HEK293 (cell line): ENCODE results near the gene PDLIM7.

Experiments used
- KLF16 ChIP-seq: fragments of 450-650 bp; formaldehyde crosslinking; IDR thresholded peaks from 2 replicates; pipeline ENCODE4 v1.5.1; 2017; ENCODE audit warnings: missing biosample characterization, missing genetic modification characterization
- PBX3 ChIP-seq: sonication (generic); formaldehyde crosslinking; IDR thresholded peaks from 2 replicates; pipeline ENCODE4 v1.8.1; 2022; ENCODE audit warnings: mild to moderate bottlenecking, moderate library complexity, missing genetic modification reagents
- SP2 ChIP-seq: fragments of 450-650 bp; formaldehyde crosslinking; IDR thresholded peaks from 2 replicates; pipeline ENCODE4 v1.5.1; 2016; ENCODE audit warnings: missing biosample characterization, missing genetic modification characterization
- ZBTB21 ChIP-seq: fragments of 450-650 bp; formaldehyde crosslinking; IDR thresholded peaks from 2 replicates; pipeline ENCODE4 v1.5.1; 2017; ENCODE audit warnings: missing biosample characterization, missing genetic modification characterization
- ZNF10 ChIP-seq: fragments of 450-650 bp; formaldehyde crosslinking; IDR thresholded peaks from 2 replicates; pipeline ENCODE4 v1.5.1; 2017; ENCODE audit warnings: missing biosample characterization, missing genetic modification characterization
- ZNF146 ChIP-seq: fragments of 450-650 bp; formaldehyde crosslinking; IDR thresholded peaks from 2 replicates; pipeline ENCODE4 v1.5.1; 2016; ENCODE audit warnings: missing biosample characterization, missing genetic modification characterization
- ZNF274 ChIP-seq, 2 experiments: fragments of 200-500 bp in 1 of 2; fragments of 450-650 bp in 1 of 2; sonication (Bioruptor generic) in 1 of 2; formaldehyde crosslinking in 1 of 2; IDR thresholded peaks; 2 replicates each; pipeline versions ENCODE4 v1.5.1 to v1.6.1; 2014 to 2016; ENCODE audit warnings: borderline replicate concordance in 1 of 2, inconsistent platforms in 1 of 2, low read length in 1 of 2, missing biosample characterization in 1 of 2, missing genetic modification characterization in 1 of 2
- ZNF596 ChIP-seq: fragments of 450-650 bp; IDR thresholded peaks from 2 replicates; pipeline ENCODE4 v1.5.0; 2018; ENCODE audit warnings: missing biosample characterization, mild to moderate bottlenecking, missing genetic modification characterization, moderate library complexity
- ZNF777 ChIP-seq: fragments of 450-650 bp; formaldehyde crosslinking; IDR thresholded peaks from 2 replicates; pipeline ENCODE4 v1.5.1; 2017; ENCODE audit warnings: missing biosample characterization, missing genetic modification characterization, borderline replicate concordance
- TF ChIP-seq, protein P1 (sequence below): fragments of 450-650 bp; formaldehyde crosslinking; IDR thresholded peaks from 2 replicates; pipeline ENCODE4 v1.5.1; 2016; ENCODE audit warnings: missing biosample characterization, missing genetic modification characterization
- TF ChIP-seq, protein P2 (sequence below): fragments of 450-650 bp; formaldehyde crosslinking; IDR thresholded peaks from 2 replicates; pipeline ENCODE4 v1.5.1; 2016; ENCODE audit warnings: missing biosample characterization, missing genetic modification characterization
- TF ChIP-seq, protein P3 (sequence below): fragments of 450-650 bp; formaldehyde crosslinking; IDR thresholded peaks from 2 replicates; pipeline ENCODE4 v1.5.1; 2016; ENCODE audit warnings: missing biosample characterization, missing genetic modification characterization
- TF ChIP-seq, protein P4 (sequence below): fragments of 450-650 bp; formaldehyde crosslinking; IDR thresholded peaks from 2 replicates; pipeline ENCODE4 v1.5.1; 2016; ENCODE audit warnings: missing biosample characterization, missing genetic modification characterization

DNA sequence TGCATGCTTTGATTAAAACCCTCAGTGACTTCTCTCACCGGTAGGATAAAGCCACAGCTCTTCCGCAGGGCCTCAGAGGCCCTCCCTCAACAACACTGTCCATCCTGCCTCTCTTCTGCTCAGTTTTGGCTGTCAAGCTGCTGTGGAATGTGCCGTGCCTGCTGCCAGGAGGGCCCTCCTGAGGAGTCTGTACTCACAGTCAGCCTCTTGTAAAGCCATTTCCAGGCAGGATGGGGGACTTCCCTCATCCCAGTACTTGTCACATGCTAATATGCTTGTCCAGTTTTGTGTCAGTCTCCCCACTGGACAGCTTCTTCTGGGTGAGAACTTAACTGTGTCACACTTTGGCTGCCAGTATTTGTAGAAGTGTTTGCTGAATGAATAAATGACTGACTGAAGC is 33.2 kb upstream of the PDLIM7 start:
- TF ChIP-seq, protein P1, sequence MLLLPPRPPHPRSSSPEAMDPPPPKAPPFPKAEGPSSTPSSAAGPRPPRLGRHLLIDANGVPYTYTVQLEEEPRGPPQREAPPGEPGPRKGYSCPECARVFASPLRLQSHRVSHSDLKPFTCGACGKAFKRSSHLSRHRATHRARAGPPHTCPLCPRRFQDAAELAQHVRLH (tag by site-specific recombination): no peak
- TF ChIP-seq, protein P2, sequence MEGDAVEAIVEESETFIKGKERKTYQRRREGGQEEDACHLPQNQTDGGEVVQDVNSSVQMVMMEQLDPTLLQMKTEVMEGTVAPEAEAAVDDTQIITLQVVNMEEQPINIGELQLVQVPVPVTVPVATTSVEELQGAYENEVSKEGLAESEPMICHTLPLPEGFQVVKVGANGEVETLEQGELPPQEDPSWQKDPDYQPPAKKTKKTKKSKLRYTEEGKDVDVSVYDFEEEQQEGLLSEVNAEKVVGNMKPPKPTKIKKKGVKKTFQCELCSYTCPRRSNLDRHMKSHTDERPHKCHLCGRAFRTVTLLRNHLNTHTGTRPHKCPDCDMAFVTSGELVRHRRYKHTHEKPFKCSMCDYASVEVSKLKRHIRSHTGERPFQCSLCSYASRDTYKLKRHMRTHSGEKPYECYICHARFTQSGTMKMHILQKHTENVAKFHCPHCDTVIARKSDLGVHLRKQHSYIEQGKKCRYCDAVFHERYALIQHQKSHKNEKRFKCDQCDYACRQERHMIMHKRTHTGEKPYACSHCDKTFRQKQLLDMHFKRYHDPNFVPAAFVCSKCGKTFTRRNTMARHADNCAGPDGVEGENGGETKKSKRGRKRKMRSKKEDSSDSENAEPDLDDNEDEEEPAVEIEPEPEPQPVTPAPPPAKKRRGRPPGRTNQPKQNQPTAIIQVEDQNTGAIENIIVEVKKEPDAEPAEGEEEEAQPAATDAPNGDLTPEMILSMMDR (tag by site-specific recombination): no peak
- TF ChIP-seq ZNF146 (tag by site-specific recombination) (no peak), ZNF777 (tag by site-specific recombination) (no peak), ZNF10 (tag by site-specific recombination) (no peak), ZNF274 (IDR thresholded peaks at IDR 0.05; ENCODE audit: low read length) (no peak), ZNF274 (tag by site-specific recombination; IDR thresholded peaks at IDR 0.05; ENCODE audit: borderline replicate concordance) (no peak), PBX3 (no peak), ZNF596 (tag by site-specific recombination) (no peak), ZBTB21 (no peak), SP2 (tag by site-specific recombination) (no peak), KLF16 (tag by site-specific recombination) (no peak)
- TF ChIP-seq, protein P3, sequence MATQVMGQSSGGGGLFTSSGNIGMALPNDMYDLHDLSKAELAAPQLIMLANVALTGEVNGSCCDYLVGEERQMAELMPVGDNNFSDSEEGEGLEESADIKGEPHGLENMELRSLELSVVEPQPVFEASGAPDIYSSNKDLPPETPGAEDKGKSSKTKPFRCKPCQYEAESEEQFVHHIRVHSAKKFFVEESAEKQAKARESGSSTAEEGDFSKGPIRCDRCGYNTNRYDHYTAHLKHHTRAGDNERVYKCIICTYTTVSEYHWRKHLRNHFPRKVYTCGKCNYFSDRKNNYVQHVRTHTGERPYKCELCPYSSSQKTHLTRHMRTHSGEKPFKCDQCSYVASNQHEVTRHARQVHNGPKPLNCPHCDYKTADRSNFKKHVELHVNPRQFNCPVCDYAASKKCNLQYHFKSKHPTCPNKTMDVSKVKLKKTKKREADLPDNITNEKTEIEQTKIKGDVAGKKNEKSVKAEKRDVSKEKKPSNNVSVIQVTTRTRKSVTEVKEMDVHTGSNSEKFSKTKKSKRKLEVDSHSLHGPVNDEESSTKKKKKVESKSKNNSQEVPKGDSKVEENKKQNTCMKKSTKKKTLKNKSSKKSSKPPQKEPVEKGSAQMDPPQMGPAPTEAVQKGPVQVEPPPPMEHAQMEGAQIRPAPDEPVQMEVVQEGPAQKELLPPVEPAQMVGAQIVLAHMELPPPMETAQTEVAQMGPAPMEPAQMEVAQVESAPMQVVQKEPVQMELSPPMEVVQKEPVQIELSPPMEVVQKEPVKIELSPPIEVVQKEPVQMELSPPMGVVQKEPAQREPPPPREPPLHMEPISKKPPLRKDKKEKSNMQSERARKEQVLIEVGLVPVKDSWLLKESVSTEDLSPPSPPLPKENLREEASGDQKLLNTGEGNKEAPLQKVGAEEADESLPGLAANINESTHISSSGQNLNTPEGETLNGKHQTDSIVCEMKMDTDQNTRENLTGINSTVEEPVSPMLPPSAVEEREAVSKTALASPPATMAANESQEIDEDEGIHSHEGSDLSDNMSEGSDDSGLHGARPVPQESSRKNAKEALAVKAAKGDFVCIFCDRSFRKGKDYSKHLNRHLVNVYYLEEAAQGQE (tag by site-specific recombination): no peak
- TF ChIP-seq, protein P4, sequence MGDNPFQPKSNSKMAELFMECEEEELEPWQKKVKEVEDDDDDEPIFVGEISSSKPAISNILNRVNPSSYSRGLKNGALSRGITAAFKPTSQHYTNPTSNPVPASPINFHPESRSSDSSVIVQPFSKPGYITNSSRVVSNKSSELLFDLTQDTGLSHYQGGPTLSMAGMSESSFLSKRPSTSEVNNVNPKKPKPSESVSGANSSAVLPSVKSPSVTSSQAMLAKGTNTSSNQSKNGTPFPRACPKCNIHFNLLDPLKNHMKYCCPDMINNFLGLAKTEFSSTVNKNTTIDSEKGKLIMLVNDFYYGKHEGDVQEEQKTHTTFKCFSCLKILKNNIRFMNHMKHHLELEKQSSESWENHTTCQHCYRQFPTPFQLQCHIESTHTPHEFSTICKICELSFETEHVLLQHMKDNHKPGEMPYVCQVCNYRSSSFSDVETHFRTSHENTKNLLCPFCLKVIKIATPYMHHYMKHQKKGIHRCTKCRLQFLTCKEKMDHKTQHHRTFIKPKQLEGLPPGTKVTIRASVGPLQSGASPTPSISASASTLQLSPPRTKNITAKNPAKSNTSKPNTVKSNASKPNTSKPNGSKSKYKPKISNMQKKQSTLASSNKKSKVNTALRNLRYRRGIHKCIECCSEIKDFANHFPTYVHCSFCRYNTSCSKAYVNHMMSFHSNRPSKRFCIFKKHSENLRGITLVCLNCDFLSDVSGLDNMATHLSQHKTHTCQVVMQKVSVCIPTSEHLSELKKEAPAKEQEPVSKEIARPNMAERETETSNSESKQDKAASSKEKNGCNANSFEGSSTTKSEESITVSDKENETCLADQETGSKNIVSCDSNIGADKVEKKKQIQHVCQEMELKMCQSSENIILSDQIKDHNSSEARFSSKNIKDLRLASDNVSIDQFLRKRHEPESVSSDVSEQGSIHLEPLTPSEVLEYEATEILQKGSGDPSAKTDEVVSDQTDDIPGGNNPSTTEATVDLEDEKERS (tag by site-specific recombination): no peak
